ENCODE results near the gene SMAD6.

DNA sequence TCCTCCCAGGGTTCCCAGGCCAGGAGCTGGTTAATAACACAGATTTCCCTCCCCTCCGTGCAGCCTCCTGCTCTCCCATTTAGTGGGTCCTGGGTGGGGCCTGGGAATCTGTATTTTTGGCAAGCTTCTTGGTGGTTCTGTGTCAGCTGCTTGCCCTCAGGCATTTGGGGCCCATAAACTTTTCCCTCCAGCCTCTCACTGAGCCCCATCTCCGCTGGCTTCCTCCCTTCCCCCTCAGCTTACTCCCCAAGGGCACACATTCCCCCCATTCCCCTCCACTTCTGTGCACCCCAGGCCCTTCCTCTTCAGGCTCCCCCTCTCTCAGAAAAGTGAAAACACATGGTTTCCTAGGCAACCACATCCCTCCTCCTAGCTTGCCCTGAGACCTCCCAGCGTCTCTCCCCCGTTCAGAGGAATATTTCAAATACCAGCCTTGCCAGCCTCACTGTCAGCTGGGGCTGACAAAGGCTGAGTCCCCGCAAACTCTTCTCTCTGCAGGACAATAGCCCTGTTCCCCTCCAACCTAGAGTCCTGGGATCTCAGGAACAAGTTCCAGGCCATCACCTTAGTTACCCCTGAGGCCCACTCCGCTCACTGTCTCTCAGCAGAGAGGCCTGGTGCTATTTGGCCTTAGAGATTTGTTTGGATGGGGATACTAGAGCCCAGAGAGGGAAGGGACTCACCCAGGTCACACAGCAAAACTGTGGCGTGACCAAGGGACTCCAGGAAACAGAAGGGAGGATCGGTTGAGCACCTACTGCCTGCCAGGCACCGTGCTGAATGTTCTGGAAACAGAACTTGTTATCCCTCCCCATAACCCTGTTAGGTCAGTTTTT lies 44.6 kb upstream of the SMAD6 start:
- TF ChIP-seq GATA3 (IDR thresholded peaks at IDR 0.05; ENCODE audit: low read depth, low read length): no peak
- TF ChIP-seq GATA2 (IDR thresholded peaks at IDR 0.05; ENCODE audit: low read depth, low read length): no peak
